IMR-90 (cell line): Measurements from ENCODE around the gene CEP43. TPM values are rescaled to one million over a fixed set of nuclear protein-coding genes. Genes with fewer than 3 reads are reported as not detected.

ENCODE experiments used
- ATAC-seq: fragments of 200-7000 bp; cut with Tn5 transposase; 2 replicates; pipeline ENCODE4 v1.9.1; 2020; ENCODE audit warnings: low read depth, mild to moderate bottlenecking, moderate library complexity
- BruUV-seq: library from RNA; stranded (reverse); fragments of 400-500 nt; replicated peaks from 2 replicates; lab custom pipeline; 2021; lab: Mats Ljungman, UMichigan
- CTCF ChIA-PET: fragments of 300-600 bp; formaldehyde crosslinking; extraction: SDS; loops from one replicate; lab custom pipeline; 2021; ENCODE audit warnings: antibody characterized with exemption; lab: Yijun Ruan, JAX
- POLR2A ChIA-PET: fragments of 300-600 bp; sonication (Branson Sonifier 250); formaldehyde crosslinking; loops from one replicate; lab custom pipeline; 2022; ENCODE audit warnings: antibody characterized with exemption; ENCODE audit not compliant: unreplicated experiment; lab: Charles Lee
- DNase-seq: peaks from one replicate; pipeline ENCODE4 v3.0.0; 2013
- H2AFZ ChIP-seq: replicated peaks from 2 replicates; pipeline ENCODE3; 2013; ENCODE audit warnings: low read length, mild to moderate bottlenecking; ENCODE audit not compliant: poor library complexity
- H2AK5ac ChIP-seq: 2 replicates; pipeline ENCODE4 v1.6.1; 2013; ENCODE audit warnings: low read depth, low read length, inconsistent platforms
- H2AK9ac ChIP-seq: replicated peaks from 2 replicates; pipeline ENCODE3; 2013; ENCODE audit warnings: mild to moderate bottlenecking, low read depth, low read length, moderate library complexity; ENCODE audit not compliant: poor library complexity
- H2BK120ac ChIP-seq: 2 replicates; pipeline ENCODE4 v1.6.1; 2013; ENCODE audit warnings: low read depth, low read length, inconsistent platforms
- H2BK15ac ChIP-seq: 3 replicates; pipeline ENCODE4 v1.6.1; 2013; ENCODE audit warnings: low read depth, low read length, inconsistent platforms
- H2BK20ac ChIP-seq: 2 replicates; pipeline ENCODE4 v1.6.1; 2013; ENCODE audit warnings: low read depth, mild to moderate bottlenecking, inconsistent platforms, low read length, moderate library complexity
- H2BK5ac ChIP-seq: 2 replicates; pipeline ENCODE4 v1.6.1; 2013; ENCODE audit warnings: mild to moderate bottlenecking, low read depth, low read length, inconsistent platforms; ENCODE audit not compliant: poor library complexity, severe bottlenecking
- H3K14ac ChIP-seq: replicated peaks from 2 replicates; pipeline ENCODE4 v1.6.1; 2013; ENCODE audit warnings: low read depth, low read length, inconsistent platforms
- H3K18ac ChIP-seq: 2 replicates; pipeline ENCODE4 v1.6.1; 2013; ENCODE audit warnings: low read depth, low read length, control low read depth
- H3K23ac ChIP-seq: 2 replicates; pipeline ENCODE4 v1.6.1; 2013; ENCODE audit warnings: low read depth, low read length, inconsistent platforms
- H3K27ac ChIP-seq: 2 replicates; pipeline ENCODE4 v1.5.1; 2013; ENCODE audit warnings: mild to moderate bottlenecking, control low read depth, low read length; ENCODE audit not compliant: insufficient read depth
- H3K27me3 ChIP-seq: 2 replicates; pipeline ENCODE4 v1.6.1; 2013; ENCODE audit warnings: low read length; ENCODE audit not compliant: control insufficient read depth, insufficient read depth
- H3K36me3 ChIP-seq: 2 replicates; pipeline ENCODE4 v1.6.1; 2013; ENCODE audit warnings: low read length, mixed read lengths; ENCODE audit not compliant: control insufficient read depth, insufficient read depth
- H3K4ac ChIP-seq: 2 replicates; pipeline ENCODE4 v1.6.1; 2013; ENCODE audit warnings: low read depth, low read length, inconsistent platforms
- H3K4me1 ChIP-seq: 2 replicates; pipeline ENCODE4 v1.6.1; 2013; ENCODE audit warnings: low read length, mixed read lengths; ENCODE audit not compliant: control insufficient read depth, insufficient read depth
- H3K4me2 ChIP-seq: 2 replicates; pipeline ENCODE4 v1.6.1; 2013; ENCODE audit warnings: low read depth, mild to moderate bottlenecking, control low read depth, low read length, moderate library complexity
- H3K4me3 ChIP-seq: 2 replicates; pipeline ENCODE4 v1.5.1; 2013; ENCODE audit warnings: low read depth, mild to moderate bottlenecking, control low read depth, low read length, moderate library complexity; ENCODE audit not compliant: insufficient read depth
- H3K56ac ChIP-seq: 2 replicates; pipeline ENCODE4 v1.6.1; 2013; ENCODE audit warnings: low read length, inconsistent platforms; ENCODE audit not compliant: insufficient read depth; ENCODE audit errors: extremely low read depth
- H3K79me1 ChIP-seq, 2 experiments: 2 replicates each; pipeline ENCODE4 v1.6.1; 2013; ENCODE audit warnings: low read length in 2 of 2, inconsistent platforms in 1 of 2, low read depth in 1 of 2
- H3K9ac ChIP-seq: 2 replicates; pipeline ENCODE4 v1.6.1; 2013; ENCODE audit warnings: low read depth, low read length, control low read depth
- H3K9me1 ChIP-seq: 2 replicates; pipeline ENCODE4 v1.6.1; 2013; ENCODE audit warnings: low read length, inconsistent platforms; ENCODE audit not compliant: insufficient read depth
- H3K9me3 ChIP-seq: 2 replicates; pipeline ENCODE4 v1.6.1; 2013; ENCODE audit warnings: low read length; ENCODE audit not compliant: control insufficient read depth, insufficient read depth
- H4K20me1 ChIP-seq: 2 replicates; pipeline ENCODE4 v1.6.1; 2013; ENCODE audit warnings: low read length, inconsistent platforms; ENCODE audit not compliant: insufficient read depth
- H4K5ac ChIP-seq: 2 replicates; pipeline ENCODE4 v1.6.1; 2013; ENCODE audit warnings: mild to moderate bottlenecking, low read depth, low read length, control low read depth
- H4K8ac ChIP-seq, 2 experiments: 2 replicates each; pipeline ENCODE4 v1.6.1; 2013; ENCODE audit warnings: low read depth in 2 of 2, low read length in 2 of 2, control low read depth in 1 of 2, inconsistent platforms in 1 of 2
- H4K91ac ChIP-seq: 2 replicates; pipeline ENCODE4 v1.6.1; 2013; ENCODE audit warnings: low read depth, low read length, inconsistent platforms; ENCODE audit not compliant: insufficient read depth
- CEBPB ChIP-seq: IDR thresholded peaks from 2 replicates; pipeline ENCODE4 v1.6.1; 2012; ENCODE audit warnings: low read depth, low read length, improper control_type of control experiment
- FOS ChIP-seq: fragments of 150-350 bp; IDR thresholded peaks from 2 replicates; pipeline ENCODE4 v1.6.1; 2016; ENCODE audit warnings: low read depth, low read length
- RCOR1 ChIP-seq: IDR thresholded peaks from 2 replicates; pipeline ENCODE4 v1.6.1; 2012; ENCODE audit warnings: mild to moderate bottlenecking, low read length, improper control_type of control experiment; ENCODE audit not compliant: insufficient replicate concordance
- WGBS, 2 experiments: methylation state at CpG; one replicate each; pipeline versions ENCODE4 v1.1.5 to v1.1.7; 2013; ENCODE audit warnings: missing lambda C conversion rate in 2 of 2; ENCODE audit not compliant: insufficient read length in 1 of 2; ENCODE audit errors: extremely low coverage in 2 of 2; 5-methylcytosine and 5-hydroxymethylcytosine counted together
- dilution Hi-C: fragments of 300-500 bp; cut with HindIII; formaldehyde crosslinking; loops from one replicate; pipeline ENCODE4 v1.14.3; 2018; ENCODE audit warnings: low sequenced_read_pairs; ENCODE audit not compliant: unreplicated experiment
- in situ Hi-C: fragments of 300-500 bp; cut with MboI; formaldehyde crosslinking; loops from 3 replicates; pipeline ENCODE4 v1.14.3; 2019; ENCODE audit warnings: low sequenced_read_pairs, inconsistent platforms, mixed read lengths
- intact Hi-C: fragments of 100-400 bp; cut with micrococcal nuclease; formaldehyde crosslinking; loops from 2 replicates; pipeline ENCODE4 v1.10.0; 2022
- polyA plus RNA-seq, 3 experiments: library from polyadenylated mRNA; depleted of rRNA; stranded (reverse); fragments of >200 nt; gene quantifications; 2 replicates each; pipeline ENCODE4 v1.2.3, GENCODE V29; 2012; ENCODE audit warnings: low replicate concordance in 1 of 3
- total RNA-seq: library from RNA; depleted of rRNA; stranded (reverse); fragments of >200 nt; gene quantifications from 2 replicates; pipeline ENCODE4 v1.2.3, GENCODE V29; 2012
- TF ChIP-seq, protein P1 (sequence below): fragments of 150-350 bp; IDR thresholded peaks from 2 replicates; pipeline ENCODE4 v1.6.1; 2016; ENCODE audit warnings: low read depth, mild to moderate bottlenecking, low read length, moderate library complexity, borderline replicate concordance

CEP43 gene
- total and polyA plus RNA-seq, 2 of the 4 experiments (the other 2 are of a cell fraction) = 8.6 to 10.7 TPM

GRCh38 chr6:166977621-166978525, 21.3 kb upstream of the CEP43 start:
- Histone ChIP-seq H3K4me2 (no peak overlapping the region), H3K9me3 (no peaks in the 10 kb centered on the region), H3K4ac (no peak overlapping the region), H3K9me1 (no peaks in the 10 kb centered on the region; the same call in 1 of the 2 replicates), H3K14ac (no peak overlapping the region), H2BK120ac (no peak overlapping the region), H4K5ac (no peak overlapping the region), H2BK5ac (no peak overlapping the region), H3K56ac (no peak overlapping the region), H3K9ac (no peak overlapping the region), H2AK9ac (no peak overlapping the region), H2AK5ac (no peak overlapping the region), H3K27me3 (no peaks in the 10 kb centered on the region), H3K4me3 (no peak overlapping the region), H3K79me1 (peaks cover 2% of the 10 kb centered on the region in 2 experiments; a peak in 2 of 4 replicates), H3K27ac (no peak overlapping the region), H3K23ac (no peak overlapping the region), H3K36me3 (no peaks in the 10 kb centered on the region), H4K91ac (no peak overlapping the region), H2AFZ (no peak overlapping the region), H2BK20ac (no peak overlapping the region), H3K4me1 (no peaks in the 10 kb centered on the region), H4K20me1 (no peaks in the 10 kb centered on the region), H4K8ac (no peak overlapping the region), H3K18ac (no peak overlapping the region), H2BK15ac (no peak overlapping the region)
- no CpG with 5 or more reads among the region's 9 CpGs for WGBS, 2 experiments
- no TSS peak for BruUV-seq
- dilution Hi-C loops = no loop called here
- intact Hi-C loops = no loop called here
- ChIA-PET POLR2A (no interaction called here), CTCF (no interaction called here)
- in situ Hi-C loops = loop anchor here (25.0 kb wide), 1 partner anchor 341 kb away; the partner anchor contains the start of gene RPS6KA2
- DNase-seq = no peak
- peak; percentile 48 for ATAC-seq
- no peak for TF ChIP-seq RCOR1
- TF ChIP-seq FOS = no peak
- peak; percentile 28; the same call in 1 of the 2 replicates for TF ChIP-seq CEBPB
- TF ChIP-seq, protein P1, sequence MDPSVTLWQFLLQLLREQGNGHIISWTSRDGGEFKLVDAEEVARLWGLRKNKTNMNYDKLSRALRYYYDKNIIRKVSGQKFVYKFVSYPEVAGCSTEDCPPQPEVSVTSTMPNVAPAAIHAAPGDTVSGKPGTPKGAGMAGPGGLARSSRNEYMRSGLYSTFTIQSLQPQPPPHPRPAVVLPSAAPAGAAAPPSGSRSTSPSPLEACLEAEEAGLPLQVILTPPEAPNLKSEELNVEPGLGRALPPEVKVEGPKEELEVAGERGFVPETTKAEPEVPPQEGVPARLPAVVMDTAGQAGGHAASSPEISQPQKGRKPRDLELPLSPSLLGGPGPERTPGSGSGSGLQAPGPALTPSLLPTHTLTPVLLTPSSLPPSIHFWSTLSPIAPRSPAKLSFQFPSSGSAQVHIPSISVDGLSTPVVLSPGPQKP = no peak
